Body of pancreas (tissue), 4 donors: ENCODE data around the gene PATE2. TPM values are rescaled to one million over a fixed set of nuclear protein-coding genes. Genes with fewer than 3 reads are reported as not detected.

ENCODE experiments used
- ATAC-seq: fragments of 150-250 bp; one replicate; pipeline ENCODE4 v1.9.1; 2016
- DNase-seq, 4 donors: peaks; one replicate each; pipeline ENCODE4 v3.0.0-alpha.2; 2019
- H3K27ac ChIP-seq, 4 donors: fragments of 200-600 bp; sonication (generic); 1 replicate in 3 of 4; 2 replicates in 1 of 4; pipeline versions ENCODE4 v1.5.1 to v1.6.1; 2016 to 2019; ENCODE audit warnings: mild to moderate bottlenecking in 1 of 4, mixed read lengths in 1 of 4, moderate library complexity in 1 of 4
- H3K27me3 ChIP-seq, 2 donors: fragments of 200-600 bp; sonication (generic); one replicate each; pipeline ENCODE4 v1.6.0; 2016; ENCODE audit warnings: mild to moderate bottlenecking in 1 of 2
- H3K36me3 ChIP-seq, 2 donors: fragments of 200-600 bp; sonication (generic); replicated peaks in 1 of 2; 2 replicates each; pipeline ENCODE4 v1.5.1; 2016; ENCODE audit warnings: low read depth in 2 of 2; ENCODE audit not compliant: insufficient read depth in 1 of 2
- H3K4me1 ChIP-seq: fragments of 200-600 bp; sonication (generic); one replicate; pipeline ENCODE4 v1.6.0; 2016
- H3K4me3 ChIP-seq, 2 donors: fragments of 200-600 bp; sonication (generic); 1 replicate in 1 of 2; 2 replicates in 1 of 2; pipeline ENCODE4 v1.5.1; 2016 to 2019
- H3K9me3 ChIP-seq, 3 donors: fragments of 200-600 bp; sonication (generic); 1 replicate in 2 of 3; 2 replicates in 1 of 3; pipeline ENCODE4 v1.5.1; 2016
- CTCF ChIP-seq, 7 experiments: fragments of 450-650 bp in 4 of 7; fragments of 200-600 bp in 3 of 7; sonication (generic) in 3 of 7; IDR thresholded peaks; one replicate each; pipeline ENCODE4 v1.5.1; 2016 to 2019; ENCODE audit warnings: antibody characterized with exemption in 7 of 7
- POLR2A ChIP-seq, 3 donors: fragments of 450-650 bp; IDR thresholded peaks; one replicate each; pipeline ENCODE4 v1.6.1; 2016; ENCODE audit warnings: antibody characterized with exemption in 3 of 3, mild to moderate bottlenecking in 2 of 3
- WGBS, 2 donors: methylation state at CpG; one replicate each; pipeline ENCODE4 v1.1.5; 2017; 5-methylcytosine and 5-hydroxymethylcytosine counted together
- intact Hi-C: fragments of 100-400 bp; cut with DNase I; formaldehyde crosslinking; loops from one replicate; pipeline ENCODE4 v1.15.1; 2023
- total RNA-seq, 2 donors: library from RNA; depleted of rRNA; stranded (reverse); fragments of >200 nt; gene quantifications; one replicate each; pipeline ENCODE4 v1.1.0, GENCODE V29; 2016

Gene PATE2
- total RNA-seq, 2 donors from 2014 or later, result not detected

- no peaks in the 10 kb centered on the region for H3K4me1 ChIP-seq
Observed at GRCh38 chr11:125762445-125762844, 16.2 kb downstream of the PATE2 start.

GRCh38 chr11:125756050-125756449 is 22.6 kb downstream of the PATE2 start:
- no peaks in the 10 kb centered on the region for H3K9me3 ChIP-seq
- no peak overlapping the region for H3K27ac ChIP-seq
- DNase-seq, result no peak
- TF ChIP-seq CTCF (IDR thresholded peaks at IDR 0.05) (no peak), POLR2A (IDR thresholded peaks at IDR 0.05) (no peak)
- H3K36me3 ChIP-seq, result no peaks in the 10 kb centered on the region
- 74 to 77% methylated on average over 6 to 7 of the region's 7 CpGs for WGBS, 2 donors
- no peaks in the 10 kb centered on the region for H3K4me1 ChIP-seq
- H3K4me3 ChIP-seq, result no peak overlapping the region
- H3K27me3 ChIP-seq, result no peaks in the 10 kb centered on the region
- no peak for ATAC-seq
- intact Hi-C loops, result no loop called here

More at GRCh38 chr11:125762445-125762844, 16.2 kb downstream of the PATE2 start:
- Histone ChIP-seq H3K9me3 (no peaks in the 10 kb centered on the region), H3K27me3 (no peaks in the 10 kb centered on the region), H3K27ac (no peak overlapping the region), H3K4me3 (no peak overlapping the region), H3K36me3 (no peaks in the 10 kb centered on the region)
- 39 to 61% methylated on average over 1 of the region's 1 CpG for WGBS, 2 donors
- intact Hi-C loops, result no loop called here
- DNase-seq, result no peak
- TF ChIP-seq POLR2A (IDR thresholded peaks at IDR 0.05) (no peak), CTCF (IDR thresholded peaks at IDR 0.05) (no peak)
- ATAC-seq, result no peak

GRCh38 chr11:125750629-125751028 is 28.0 kb downstream of the PATE2 start:
- no peaks in the 10 kb centered on the region for H3K9me3 ChIP-seq
- H3K4me1 ChIP-seq, result no peaks in the 10 kb centered on the region
- no peak for TF ChIP-seq CTCF (IDR thresholded peaks at IDR 0.05)
- no peak for TF ChIP-seq POLR2A (IDR thresholded peaks at IDR 0.05)
- H3K27me3 ChIP-seq, result no peaks in the 10 kb centered on the region
- intact Hi-C loops, result no loop called here
- DNase-seq (no peak), ATAC-seq (no peak)
- H3K27ac ChIP-seq, result no peak overlapping the region
- no peak overlapping the region for H3K4me3 ChIP-seq
- WGBS, 2 donors, result 15 to 24% methylated on average over 2 of the region's 2 CpGs
- H3K36me3 ChIP-seq, result no peaks in the 10 kb centered on the region

- TF ChIP-seq CTCF (IDR thresholded peaks at IDR 0.05) (no peak), POLR2A (IDR thresholded peaks at IDR 0.05) (no peak)
- intact Hi-C loops, result no loop called here
- Histone ChIP-seq H3K4me3 (no peak within 1 kb of the TSS), H3K9me3 (no peaks in the 10 kb centered on the region), H3K36me3 (no peaks in the 10 kb centered on the region), H3K27ac (no peak within 1 kb of the TSS), H3K4me1 (no peaks in the 10 kb centered on the region), H3K27me3 (no peaks in the 10 kb centered on the region)
- WGBS, 2 donors, result 84 to 100% methylated on average over 1 to 3 of the region's 3 CpGs
- ATAC-seq (no peak), DNase-seq (no peak)
Observed at GRCh38 chr11:125745979-125746378, 32.6 kb downstream of the PATE2 start, which contains the start of gene PATE1. TSS of gene PATE1 (plus strand) at chr11:125746279. CDS start at chr11:125746305, 26 bp downstream.

GRCh38 chr11:125743681-125744080 is 34.9 kb downstream of the PATE2 start:
- intact Hi-C loops, result no loop called here
- no peaks in the 10 kb centered on the region for H3K36me3 ChIP-seq
- no peak for ATAC-seq

More at GRCh38 chr11:125743681-125744080, 34.9 kb downstream of the PATE2 start:
- Histone ChIP-seq H3K9me3 (no peaks in the 10 kb centered on the region), H3K27ac (no peak overlapping the region), H3K27me3 (no peaks in the 10 kb centered on the region), H3K4me1 (no peaks in the 10 kb centered on the region), H3K4me3 (no peak overlapping the region)
- TF ChIP-seq POLR2A (IDR thresholded peaks at IDR 0.05), result no peak
- no peak for TF ChIP-seq CTCF (IDR thresholded peaks at IDR 0.05)
- no peak for DNase-seq
- WGBS, 2 donors, result 65% methylated on average over 1 of the region's 1 CpG
